Loucy (cell line): ENCODE measurements around the gene ZNF205.

Experiments
- CTCF ChIP-seq: fragments of 200-600 bp; sonication (generic); conservative IDR thresholded peaks from 2 replicates; pipeline ENCODE4 v1.5.1; 2014; ENCODE audit warnings: mild to moderate bottlenecking, antibody characterized with exemption, low read length
- EZH2phosphoT487 ChIP-seq: fragments of 200-600 bp; IDR thresholded peaks from 2 replicates; pipeline ENCODE4 v1.6.1; 2018; ENCODE audit warnings: antibody characterized with exemption, mild to moderate bottlenecking, moderate library complexity, borderline replicate concordance

GRCh38 chr16:3149630-3150345 is 37.4 kb downstream of the ZNF205 start:
- TF ChIP-seq CTCF (peak; percentile 44), EZH2phosphoT487 (no peak)
